A549 (cell line): Measurements from ENCODE around the gene VIPAS39.

Source experiments
- CTCF ChIP-seq: fragments of >200 bp; sonication (Bioruptor Twin); formaldehyde crosslinking; IDR thresholded peaks from 3 replicates; pipeline ENCODE4 v1.5.1; 2016
- HDAC2 ChIP-seq: fragments of 200-600 bp; sonication (generic); IDR thresholded peaks from 2 replicates; pipeline ENCODE4 v1.6.1; 2016
- HMGXB4 ChIP-seq: fragments of 250-450 bp; sonication (Bioruptor Pico); IDR thresholded peaks from 2 replicates; pipeline ENCODE4 v1.5.0; 2021; ENCODE audit warnings: mild to moderate bottlenecking, moderate library complexity, borderline replicate concordance
- MAZ ChIP-seq: fragments of 150-350 bp; IDR thresholded peaks from 2 replicates; pipeline ENCODE4 v1.6.1; 2014; ENCODE audit warnings: antibody characterized with exemption, low read depth, low read length, borderline replicate concordance
- POLR2A ChIP-seq: IDR thresholded peaks from 2 replicates; pipeline ENCODE4 v1.6.1; 2012; ENCODE audit warnings: mild to moderate bottlenecking, low read length
- POLR2AphosphoS2 ChIP-seq: conservative IDR thresholded peaks from 2 replicates; pipeline ENCODE4 v1.6.1; 2012; ENCODE audit warnings: low read length, improper control_type of control experiment, inconsistent platforms
- RAD21 ChIP-seq, 2 experiments: fragments of >200 bp in 1 of 2; sonication (Bioruptor Twin) in 1 of 2; formaldehyde crosslinking in 1 of 2; IDR thresholded peaks in 1 of 2; conservative IDR thresholded peaks in 1 of 2; 2 replicates in 1 of 2; 3 replicates in 1 of 2; pipeline ENCODE4 v1.6.1; 2012 to 2018; ENCODE audit warnings: inconsistent platforms in 1 of 2

- TF ChIP-seq CTCF (no peak), HMGXB4 (CRISPR knock-in tag) (no peak), RAD21 (conservative IDR thresholded peaks at IDR 0.05 in 1 of 2, IDR thresholded peaks at IDR 0.05 in 1 of 2) (no peak), POLR2AphosphoS2 (no peak), HDAC2 (no peak), POLR2A (peak; percentile 29), MAZ (no peak)
Measured at GRCh38 chr14:77376771-77377501, 80.5 kb downstream of the VIPAS39 start, which contains the start of the genes SAMD15 and TMED8.
